Pancreas (tissue), 10 donors: Measurements from ENCODE around the gene LAMC3. TPM values are rescaled to one million over a fixed set of nuclear protein-coding genes. Genes with fewer than 3 reads are reported as not detected.

ENCODE experiments used
- ATAC-seq, 4 donors: fragments of 200-7000 bp; cut with Tn5 transposase; one replicate each; pipeline versions ENCODE4 v1.8.0 to v1.9.1; 2020; ENCODE audit warnings: mild to moderate bottlenecking in 4 of 4, moderate library complexity in 4 of 4
- DNase-seq, 6 donors: peaks; one replicate each; pipeline ENCODE4 v3.0.0-alpha.2; 2020
- FAIRE-seq: peaks from 2 replicates; lab custom pipeline; 2012; peaks lifted over from hg19 to GRCh38; lab: Jason Lieb, UNC
- H3K27ac ChIP-seq, 4 donors: fragments of 200-600 bp; sonication (generic); 1 replicate in 3 of 4; 2 replicates in 1 of 4; pipeline versions ENCODE4 v1.5.0 to v1.8.0; 2020
- H3K27me3 ChIP-seq, 4 donors: fragments of 200-600 bp; one replicate each; pipeline ENCODE4 v1.8.0; 2021
- H3K36me3 ChIP-seq, 3 donors: fragments of 200-600 bp; sonication (generic) in 1 of 3; one replicate each; pipeline versions ENCODE4 v1.5.0 to v1.8.0; 2020 to 2021
- H3K4me1 ChIP-seq, 3 donors: fragments of 200-600 bp; one replicate each; pipeline ENCODE4 v1.8.0; 2021
- H3K4me3 ChIP-seq, 4 donors: fragments of 200-600 bp; sonication (generic) in 2 of 4; one replicate each; pipeline versions ENCODE4 v1.5.0 to v1.8.0; 2020 to 2021
- H3K9me3 ChIP-seq, 4 donors: fragments of 200-600 bp; one replicate each; pipeline ENCODE4 v1.8.0; 2021
- WGBS, 2 donors: extraction: QIAGEN DNeasy Blood & Tissue Kit; methylation state at CpG; one replicate each; pipeline ENCODE4 v1.1.7; 2013; 5-methylcytosine and 5-hydroxymethylcytosine counted together
- intact Hi-C, 3 donors: fragments of 100-400 bp; cut with DNase I; formaldehyde crosslinking; loops; one replicate each; pipeline versions ENCODE4 v1.11.1 to v1.14.2; 2022
- polyA plus RNA-seq, 2 donors: library from polyadenylated mRNA; stranded (reverse); fragments of 200-250 nt; gene quantifications; one replicate each; pipeline ENCODE4 v1.2.3, GENCODE V29; 2013
- total RNA-seq, 6 donors: library from RNA; stranded (reverse); fragmentation: NEBNext Ultra II Directional in 4 of 6; extraction: Animal tissue kit (Norgen Biotek cat#: 25700) in 4 of 6; gene quantifications; one replicate each; pipeline versions ENCODE4 v1.2.1 to v1.2.4, GENCODE V29; 2021 to 2023
- TF ChIP-seq, protein P1 (sequence below), 4 donors: fragments of 200-600 bp; sonication (generic) in 3 of 4; IDR thresholded peaks; one replicate each; pipeline versions ENCODE4 v1.5.0 to v1.8.0; 2021; ENCODE audit warnings: antibody characterized with exemption in 4 of 4
- donor health status: healthy with polysubstance abuse.
- donor health status: DM: no; HTN: no; CAD: no; lungs with moderate emphysema.
- donor health status: DM: no; HTN: no; CAD: no.
- donor health status: control.
- donor health status: control.
- donor health status: Bipolar disorder and iron deficiency.
- donor health status: DM: yes; HTN: yes; CAD: no.
- donor health status: DM: no; HTN: no; CAD: no.
- donor health status: DM: no; HTN: no; CAD: no.
- donor health status: DM: yes; HTN: yes; CAD: no.

The LAMC3 gene
- total and polyA plus RNA-seq, 8 donors: 1.1 to 8.9 (median 2.7) TPM

DNA sequence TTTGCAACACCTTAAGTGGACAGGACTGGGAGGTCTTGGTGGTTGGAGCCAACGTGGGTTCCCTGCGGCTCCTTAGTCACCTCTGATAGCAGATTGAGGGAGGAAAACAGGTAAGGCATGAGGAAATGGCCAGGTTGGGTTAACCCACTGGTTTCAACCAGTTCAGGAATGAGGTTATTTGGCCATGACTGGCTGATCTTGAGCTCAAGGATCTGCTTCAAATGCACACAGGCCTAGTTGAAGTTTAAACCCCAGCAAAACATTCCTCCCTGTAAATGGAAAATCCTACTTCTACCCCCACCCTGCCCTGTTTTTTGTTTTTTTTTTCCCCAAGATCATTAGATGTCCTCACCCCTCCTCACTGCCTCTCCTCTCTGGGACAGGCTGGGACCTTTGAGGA lies 113.2 kb downstream of the LAMC3 start:
- TF ChIP-seq, protein P1, sequence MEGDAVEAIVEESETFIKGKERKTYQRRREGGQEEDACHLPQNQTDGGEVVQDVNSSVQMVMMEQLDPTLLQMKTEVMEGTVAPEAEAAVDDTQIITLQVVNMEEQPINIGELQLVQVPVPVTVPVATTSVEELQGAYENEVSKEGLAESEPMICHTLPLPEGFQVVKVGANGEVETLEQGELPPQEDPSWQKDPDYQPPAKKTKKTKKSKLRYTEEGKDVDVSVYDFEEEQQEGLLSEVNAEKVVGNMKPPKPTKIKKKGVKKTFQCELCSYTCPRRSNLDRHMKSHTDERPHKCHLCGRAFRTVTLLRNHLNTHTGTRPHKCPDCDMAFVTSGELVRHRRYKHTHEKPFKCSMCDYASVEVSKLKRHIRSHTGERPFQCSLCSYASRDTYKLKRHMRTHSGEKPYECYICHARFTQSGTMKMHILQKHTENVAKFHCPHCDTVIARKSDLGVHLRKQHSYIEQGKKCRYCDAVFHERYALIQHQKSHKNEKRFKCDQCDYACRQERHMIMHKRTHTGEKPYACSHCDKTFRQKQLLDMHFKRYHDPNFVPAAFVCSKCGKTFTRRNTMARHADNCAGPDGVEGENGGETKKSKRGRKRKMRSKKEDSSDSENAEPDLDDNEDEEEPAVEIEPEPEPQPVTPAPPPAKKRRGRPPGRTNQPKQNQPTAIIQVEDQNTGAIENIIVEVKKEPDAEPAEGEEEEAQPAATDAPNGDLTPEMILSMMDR (IDR thresholded peaks at IDR 0.05): no peak
- Histone ChIP-seq H3K27ac (no peak overlapping the region), H3K9me3 (no peaks in the 10 kb centered on the region), H3K36me3 (no peaks in the 10 kb centered on the region), H3K4me3 (no peak overlapping the region), H3K27me3 (no peaks in the 10 kb centered on the region), H3K4me1 (no peaks in the 10 kb centered on the region)
- WGBS, 2 donors: 76 to 80% methylated on average over 2 of the region's 2 CpGs
- ATAC-seq (no peak), FAIRE-seq (no peak), DNase-seq (no peak)
- intact Hi-C loops: no loop called here

DNA sequence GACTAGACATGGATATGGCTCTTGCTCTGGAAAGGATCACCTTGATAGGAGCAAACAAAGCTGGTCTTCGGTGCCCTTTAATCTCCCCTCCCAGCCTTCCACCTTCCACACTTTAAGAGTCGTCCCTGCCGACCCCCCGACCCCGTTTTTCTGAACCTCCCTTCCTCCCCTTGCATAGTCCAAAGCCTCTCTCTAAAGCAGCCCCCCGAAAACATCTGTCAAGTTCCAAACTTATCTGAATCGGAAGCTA lies 116.0 kb downstream of the LAMC3 start:
- intact Hi-C loops: no loop called here
- WGBS, 2 donors: 1% methylated on average over 7 of the region's 7 CpGs
- Histone ChIP-seq H3K36me3 (peaks cover 0 to 23% (median 10%) of the 10 kb centered on the region in 3 donors), H3K27ac (peak overlapping the region; percentile 24 to 71 (median 56)), H3K4me1 (no peaks in the 10 kb centered on the region), H3K9me3 (no peaks in the 10 kb centered on the region), H3K4me3 (peak overlapping the region; percentile 66 to 88 (median 80)), H3K27me3 (no peaks in the 10 kb centered on the region)
- FAIRE-seq: no peak
- DNase-seq: no peak
- ATAC-seq: peak; percentile 8 to 16 (median 10)
- TF ChIP-seq, protein P1 (IDR thresholded peaks at IDR 0.05): no peak

DNA sequence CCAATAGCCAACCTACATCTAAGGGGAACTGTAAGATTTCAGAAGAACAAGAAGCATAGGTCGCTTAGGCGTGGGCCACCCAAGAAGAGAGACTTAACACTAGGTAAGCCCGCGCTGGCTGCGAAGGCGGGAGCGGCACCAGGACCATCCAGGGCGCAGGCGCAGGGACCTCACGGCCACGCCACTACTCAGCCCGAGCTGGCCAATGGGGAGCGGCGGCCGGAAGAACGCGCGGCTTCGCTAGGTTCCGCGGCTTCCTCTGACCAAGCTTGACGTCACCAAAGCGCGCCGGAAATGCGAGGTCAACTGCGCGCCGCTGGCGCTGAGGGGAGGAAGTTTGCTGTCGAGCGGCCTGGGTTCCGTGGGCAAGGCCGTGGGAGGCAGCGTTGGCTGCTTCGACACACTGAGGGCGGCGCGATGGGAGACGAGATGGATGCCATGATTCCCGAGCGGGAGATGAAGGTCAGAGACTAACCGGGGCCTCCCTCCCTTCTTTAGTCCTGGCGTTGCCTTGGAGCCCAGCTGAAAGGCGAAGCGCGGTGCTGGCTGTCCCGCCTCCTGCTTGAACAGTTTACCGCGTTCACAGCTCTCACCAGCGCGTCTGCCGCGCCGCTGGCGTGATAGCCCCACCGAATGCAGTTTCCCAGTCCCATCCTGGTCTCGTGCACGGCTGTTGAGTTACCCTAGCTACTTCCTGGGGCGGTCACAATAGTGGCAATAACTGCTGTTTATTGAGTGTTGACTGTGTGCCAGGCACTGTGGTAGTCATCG lies 116.5 kb downstream of the LAMC3 start, which contains the start of gene NUP214:
NUP214 (plus strand) TSS at position 299 of the 771 bp plus-strand sequence; CDS start at position 418, 119 bp downstream.
- Histone ChIP-seq H3K4me3 (peak within 1 kb of the TSS; percentile 66 to 88 (median 80)), H3K4me1 (no peaks in the 10 kb centered on the region), H3K9me3 (no peaks in the 10 kb centered on the region), H3K27ac (peak within 1 kb of the TSS; percentile 49 to 71 (median 65)), H3K36me3 (peaks cover 0 to 28% (median 10%) of the 10 kb centered on the region in 3 donors), H3K27me3 (no peaks in the 10 kb centered on the region)
- intact Hi-C loops: no loop called here
- TF ChIP-seq, protein P1 (IDR thresholded peaks at IDR 0.05): no peak
- FAIRE-seq (no peak), ATAC-seq (peak; percentile 99 to 100 (median 100)), DNase-seq (peak; percentile 98 to 100 (median 99))
- 0 to 1% methylated on average over 61 of the region's 61 CpGs for WGBS, 2 donors

DNA sequence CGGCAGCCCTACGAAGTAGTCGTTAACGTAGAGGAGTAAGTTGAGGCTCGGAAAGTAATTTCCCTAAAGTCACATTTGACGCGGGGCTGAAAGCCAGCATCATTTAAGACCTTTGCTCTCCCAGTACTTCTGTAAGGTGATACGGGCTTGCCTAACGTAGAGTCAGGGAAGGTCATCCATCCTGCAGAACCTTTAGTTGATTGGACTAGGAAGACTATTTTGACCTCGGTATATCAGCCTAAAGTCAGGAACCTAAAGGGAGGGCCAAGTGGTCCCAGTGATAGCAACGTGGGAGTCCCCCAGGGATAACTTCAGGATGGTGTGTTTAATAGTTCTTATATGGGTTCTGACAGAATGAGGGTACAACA lies 117.1 kb downstream of the LAMC3 start:
- H3K4me3 ChIP-seq: peak overlapping the region; percentile 66 to 88 (median 80)
- no peaks in the 10 kb centered on the region for H3K9me3 ChIP-seq
- H3K27me3 ChIP-seq: no peaks in the 10 kb centered on the region
- no peaks in the 10 kb centered on the region for H3K4me1 ChIP-seq
- FAIRE-seq: no peak
- TF ChIP-seq, protein P1 (IDR thresholded peaks at IDR 0.05): no peak
- WGBS, 2 donors: 0 to 1% methylated on average over 11 of the region's 11 CpGs
- intact Hi-C loops: no loop called here
- peak overlapping the region; percentile 49 to 71 (median 65) for H3K27ac ChIP-seq
- DNase-seq: no peak
- peaks cover 0 to 29% (median 10%) of the 10 kb centered on the region in 3 donors for H3K36me3 ChIP-seq
- peak in 1 of 4 donors; percentile 1 for ATAC-seq

DNA sequence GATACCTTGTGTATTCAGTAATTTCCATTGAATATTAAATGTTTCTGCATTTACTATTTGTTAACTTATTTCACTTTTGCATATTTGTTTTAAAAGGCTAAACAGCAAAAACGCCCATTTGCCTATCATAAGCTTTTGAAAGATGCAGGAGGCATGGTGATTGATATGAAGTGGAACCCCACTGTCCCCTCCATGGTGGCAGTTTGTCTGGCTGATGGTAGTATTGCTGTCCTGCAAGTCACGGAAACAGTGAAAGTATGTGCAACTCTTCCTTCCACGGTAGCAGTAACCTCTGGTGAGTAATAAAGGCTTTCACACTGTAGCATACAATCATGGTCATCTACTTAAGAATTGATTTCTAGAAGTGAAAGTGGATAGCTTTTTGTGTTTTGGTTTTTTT lies 120.2 kb downstream of the LAMC3 start:
- TF ChIP-seq, protein P1 (IDR thresholded peaks at IDR 0.05): no peak
- intact Hi-C loops: no loop called here
- no peaks in the 10 kb centered on the region for H3K4me1 ChIP-seq
- FAIRE-seq (no peak), ATAC-seq (no peak), DNase-seq (no peak)
- no peak overlapping the region for H3K27ac ChIP-seq
- no peaks in the 10 kb centered on the region for H3K27me3 ChIP-seq
- peaks cover 5 to 56% (median 18%) of the 10 kb centered on the region in 3 donors for H3K36me3 ChIP-seq
- H3K9me3 ChIP-seq: no peaks in the 10 kb centered on the region
- 75 to 76% methylated on average over 3 of the region's 3 CpGs for WGBS, 2 donors
- no peak overlapping the region for H3K4me3 ChIP-seq
